Measurements from ENCODE around the gene FHL3.
A peak's percentile ranks its signal among the peaks of the same experiment; 100 is the strongest.
"Not testable (repeated sequence)": the region's sequence is repeated elsewhere in the genome, so short reads cannot be mapped to it uniquely, and the experiment has no call there.

Gene FHL3

DNA sequence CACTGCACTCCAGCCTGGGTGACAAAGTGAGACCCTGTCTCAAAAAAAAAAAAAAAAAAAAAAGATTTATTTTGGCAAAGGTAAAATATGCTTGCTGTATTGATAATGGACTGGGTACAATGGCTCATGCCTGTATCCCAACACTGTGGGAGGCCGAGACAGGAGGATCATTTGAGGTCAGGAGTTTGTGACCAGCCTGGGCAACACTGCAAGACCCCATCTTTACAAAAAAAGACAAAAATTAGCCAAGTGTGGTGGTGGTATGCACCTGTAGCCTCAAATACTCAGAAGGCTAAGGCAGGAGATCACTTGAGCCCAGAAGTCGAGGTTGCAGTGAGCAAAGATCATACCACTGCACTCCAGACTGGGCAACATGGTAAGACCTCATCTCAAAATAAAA is 21.8 kb downstream of the FHL3 start:
- DNase-seq = no peak

DNA sequence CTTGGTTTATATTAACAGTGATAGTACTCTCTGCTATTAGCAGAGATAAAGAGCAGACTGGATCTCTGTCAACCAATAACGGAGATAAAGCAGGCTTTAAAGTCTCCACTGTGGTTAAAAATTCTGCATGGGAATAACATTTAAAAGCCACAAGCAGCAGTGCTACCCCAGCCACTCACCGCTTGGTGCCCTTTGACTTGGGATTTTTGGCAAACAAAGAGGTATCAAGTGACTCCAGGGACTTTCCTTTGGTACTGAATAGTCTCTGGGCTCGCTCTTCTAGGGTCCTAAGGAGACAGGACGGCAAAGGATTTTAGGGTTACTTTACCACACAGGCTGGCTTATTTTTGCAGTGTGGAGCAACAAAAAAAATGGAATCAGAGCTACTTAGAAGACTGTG is 26.8 kb downstream of the FHL3 start:
- DNase-seq = no peak

DNA sequence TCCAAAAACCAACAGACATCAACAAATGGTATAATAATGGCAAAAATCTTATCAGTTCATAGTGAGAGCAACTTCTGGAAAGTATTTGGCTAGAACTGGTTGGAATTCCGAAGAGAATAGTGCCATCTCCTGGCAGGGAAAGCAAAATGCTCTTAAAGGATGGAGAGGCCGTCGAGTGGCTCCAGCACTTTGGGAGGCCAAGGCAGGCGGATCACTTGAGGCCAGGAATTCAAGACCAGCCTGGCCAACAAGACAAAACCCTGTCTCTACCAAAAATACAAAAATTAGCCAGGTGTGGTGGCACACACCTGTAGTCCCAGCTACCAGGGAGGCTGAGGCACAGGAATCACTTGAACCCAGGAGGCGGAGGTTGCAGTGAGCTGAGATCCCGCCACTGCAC is 30.2 kb downstream of the FHL3 start:
- peak; percentile 59 for DNase-seq

DNA sequence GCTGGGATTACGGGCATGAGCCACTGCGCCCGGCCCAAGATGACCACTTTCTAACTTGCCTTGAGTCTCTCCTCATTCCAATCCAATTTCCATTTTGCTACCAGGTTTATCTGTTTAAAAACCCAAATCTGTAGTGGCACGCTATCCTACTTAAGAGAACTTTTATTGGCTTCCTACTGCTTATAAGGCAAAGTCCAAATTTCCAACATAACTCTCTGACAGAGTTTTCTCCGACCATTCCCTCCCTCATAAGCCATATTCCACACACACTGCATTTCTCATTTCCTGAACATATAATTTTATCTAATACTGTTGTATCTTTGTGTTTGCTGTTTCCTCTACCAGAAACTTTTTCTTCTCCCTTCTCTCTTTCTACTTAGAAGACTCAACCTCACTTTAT is 30.7 kb downstream of the FHL3 start:
- DNase-seq = no peak

DNA sequence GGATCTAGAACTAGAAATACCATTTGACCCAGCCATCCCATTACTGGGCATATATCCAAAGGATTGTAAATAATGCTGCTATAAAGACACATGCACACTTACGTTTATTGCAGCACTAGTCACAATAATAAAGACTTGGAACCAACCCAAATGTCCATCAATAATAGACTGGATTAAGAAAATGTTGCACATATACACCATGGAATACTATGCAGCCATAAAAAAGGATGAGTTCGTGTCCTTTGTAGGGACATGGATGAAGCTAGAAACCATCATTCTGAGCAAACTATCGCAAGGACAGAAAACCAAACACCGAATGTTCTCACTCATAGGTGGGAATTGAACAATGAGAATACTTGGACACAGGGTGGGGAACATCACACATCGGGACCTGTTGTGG is 31.6 kb downstream of the FHL3 start:
- DNase-seq = not testable (repeated sequence)

DNA sequence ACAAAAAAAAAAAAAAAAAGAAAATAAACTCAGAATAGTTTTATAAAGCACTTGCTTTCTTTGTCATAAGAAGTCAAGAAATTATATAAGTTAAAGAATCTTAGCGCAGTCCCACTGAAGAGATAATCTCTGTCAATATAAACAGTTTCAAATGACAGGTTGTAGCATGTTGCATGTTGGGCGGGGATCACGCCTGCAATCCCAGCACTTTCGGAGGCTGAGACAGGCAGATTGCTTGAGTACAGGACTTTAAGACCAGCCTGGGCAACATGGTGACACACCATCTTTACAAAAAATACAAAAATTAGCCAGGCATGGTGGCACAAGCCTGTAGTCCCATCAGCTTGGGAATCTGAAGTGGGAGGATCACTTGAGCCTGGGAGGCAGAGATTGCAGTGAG is 40.0 kb downstream of the FHL3 start:
- no peak for DNase-seq

DNA sequence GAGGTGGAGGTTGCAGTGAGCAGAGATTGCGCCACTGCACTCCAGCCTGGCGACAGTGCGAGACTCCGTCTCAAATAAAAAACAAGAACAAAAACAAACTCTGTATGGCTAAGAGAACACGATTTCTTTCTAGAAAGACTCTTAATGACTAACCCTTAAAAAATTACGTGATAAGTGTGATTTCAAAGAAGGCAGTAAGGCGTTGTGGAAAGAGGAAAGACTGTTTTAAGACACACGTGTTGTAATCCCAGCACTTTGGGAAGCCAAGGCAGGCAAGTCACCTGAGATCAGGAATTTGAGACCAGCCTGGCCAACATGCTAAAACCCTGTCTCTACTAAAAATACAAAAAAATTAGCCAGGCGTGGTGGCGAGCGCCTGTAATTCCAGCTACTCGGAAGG is 41.2 kb downstream of the FHL3 start:
- not testable (repeated sequence) for DNase-seq

DNA sequence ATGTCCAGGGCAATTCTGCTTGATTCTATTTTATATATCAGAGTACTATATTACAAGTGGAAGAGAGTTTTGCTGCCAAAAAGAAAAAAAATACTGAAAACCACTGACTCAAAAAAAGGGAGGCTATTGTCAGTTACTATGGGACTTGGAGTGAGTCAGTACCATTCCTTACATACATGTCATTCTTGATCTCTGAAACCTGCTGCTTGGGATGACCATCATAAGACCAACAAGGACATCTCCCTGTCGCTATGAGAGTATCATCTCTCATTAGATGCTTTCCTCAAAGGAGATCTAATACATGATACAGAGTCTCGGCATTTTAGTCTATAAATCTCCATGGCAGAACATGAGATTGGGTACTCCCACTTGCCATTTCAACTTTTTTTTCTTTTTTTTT is 46.6 kb downstream of the FHL3 start:
- peak; percentile 91 for DNase-seq

DNA sequence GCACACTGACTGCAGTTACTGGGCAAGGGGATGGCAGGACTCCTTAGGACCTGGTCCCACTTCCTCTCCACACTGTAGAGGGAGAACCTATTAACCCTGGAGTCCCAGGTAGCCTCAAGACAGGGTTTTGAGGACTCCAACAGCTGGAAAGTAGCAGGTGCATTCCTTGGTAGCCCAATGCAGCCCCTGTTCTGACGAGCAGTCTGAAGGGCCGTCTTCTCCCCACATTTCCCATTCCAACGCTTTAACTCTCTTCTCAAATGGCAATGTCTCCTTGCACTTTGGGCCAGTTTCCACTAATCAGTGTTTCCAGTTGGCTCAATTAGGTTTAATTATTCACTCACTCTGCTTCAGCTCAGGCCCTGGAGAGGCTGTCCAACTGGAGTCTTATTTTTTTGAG is 49.6 kb downstream of the FHL3 start:
- no peak for DNase-seq

DNA sequence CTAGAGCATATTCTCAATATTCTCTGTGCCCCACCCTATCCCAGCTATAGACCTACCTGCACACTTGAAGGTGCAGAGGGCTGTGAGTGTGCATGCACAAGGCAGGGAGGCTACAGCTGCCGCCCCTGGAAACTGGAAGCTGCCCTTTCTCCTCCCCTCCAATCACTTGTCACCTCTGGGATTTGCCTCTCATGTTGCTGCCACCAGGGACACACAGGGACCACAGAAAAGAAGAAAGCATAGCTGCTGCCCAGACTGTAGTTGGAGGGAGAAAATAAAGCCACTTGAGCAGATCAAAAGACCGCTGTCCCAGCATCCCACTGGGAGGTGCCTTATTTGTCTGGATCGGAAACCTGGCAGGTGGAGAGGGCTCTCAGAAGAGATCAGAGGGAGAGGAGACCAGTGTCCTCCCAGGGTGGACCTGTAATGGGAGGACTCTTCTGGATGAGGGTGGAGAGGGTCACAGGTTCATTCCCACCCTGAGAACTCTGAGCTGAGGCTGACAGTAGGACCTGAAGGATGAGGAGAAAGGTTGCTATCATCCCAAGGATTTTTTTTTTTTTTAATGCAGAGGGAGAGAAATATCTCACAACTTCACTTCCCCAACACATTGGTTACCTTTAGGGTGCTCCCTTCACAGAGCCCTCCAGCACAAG is 50.9 kb downstream of the FHL3 start:
- no peak for DNase-seq

DNA sequence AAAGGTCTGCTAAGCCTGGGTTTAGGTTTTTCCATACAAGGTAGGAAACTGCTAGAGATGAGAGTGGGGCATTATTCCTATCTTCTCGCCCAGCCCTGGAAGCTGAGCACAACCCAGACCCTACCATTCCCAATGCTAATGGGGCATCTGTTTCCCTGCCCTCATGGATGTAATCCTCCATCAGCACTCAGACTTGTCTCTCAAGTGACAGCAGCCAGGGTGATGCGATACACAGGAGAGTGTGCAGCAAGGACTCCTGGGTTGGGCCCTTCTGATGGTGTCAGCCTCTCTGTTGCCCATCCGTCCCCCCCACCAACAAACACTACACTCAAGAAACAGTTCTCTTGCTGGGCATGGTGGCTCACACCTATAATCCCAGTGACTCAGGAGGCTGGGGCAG is 52.6 kb downstream of the FHL3 start:
- DNase-seq = no peak

DNA sequence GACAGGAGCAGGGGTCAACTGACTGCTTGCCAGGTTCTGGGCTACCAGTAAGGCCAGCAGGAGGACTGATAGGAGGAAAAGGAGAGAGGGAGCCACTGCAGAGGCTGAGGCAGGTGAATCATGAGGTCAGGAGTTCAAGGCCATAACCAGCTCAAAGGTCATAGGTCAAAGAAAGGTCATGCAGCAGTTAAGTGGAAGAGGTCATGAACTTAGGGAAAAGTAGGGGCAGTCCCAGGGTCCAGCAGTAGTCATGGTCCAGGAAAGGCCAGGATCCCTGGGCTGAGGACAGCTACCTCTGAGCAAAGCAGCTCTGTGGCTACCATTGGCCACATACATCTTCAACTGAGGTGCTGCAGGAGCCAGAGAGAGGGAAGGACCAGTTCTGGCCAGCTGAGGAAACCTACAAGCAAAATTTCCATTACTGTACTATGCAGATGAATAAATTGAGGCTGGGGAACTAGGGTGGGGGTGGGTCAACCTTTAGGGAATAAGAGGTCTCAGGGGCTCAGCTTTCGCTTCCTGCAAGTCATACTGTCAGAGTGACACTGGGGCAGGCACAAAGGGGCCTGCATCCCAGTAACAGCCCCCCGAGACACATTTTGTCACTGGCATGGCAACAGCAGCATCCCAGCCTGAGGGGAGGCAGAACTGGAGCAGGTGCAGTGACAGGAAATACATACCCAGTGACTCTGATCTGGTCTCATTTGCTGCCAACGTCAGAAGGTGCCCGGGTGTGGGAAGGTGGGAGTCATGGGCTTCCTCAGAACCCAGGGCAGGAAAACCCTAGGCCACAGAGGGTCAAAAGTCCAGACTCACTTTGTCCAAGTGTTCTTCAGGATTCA is 53.3 kb downstream of the FHL3 start:
- no peak for DNase-seq

DNA sequence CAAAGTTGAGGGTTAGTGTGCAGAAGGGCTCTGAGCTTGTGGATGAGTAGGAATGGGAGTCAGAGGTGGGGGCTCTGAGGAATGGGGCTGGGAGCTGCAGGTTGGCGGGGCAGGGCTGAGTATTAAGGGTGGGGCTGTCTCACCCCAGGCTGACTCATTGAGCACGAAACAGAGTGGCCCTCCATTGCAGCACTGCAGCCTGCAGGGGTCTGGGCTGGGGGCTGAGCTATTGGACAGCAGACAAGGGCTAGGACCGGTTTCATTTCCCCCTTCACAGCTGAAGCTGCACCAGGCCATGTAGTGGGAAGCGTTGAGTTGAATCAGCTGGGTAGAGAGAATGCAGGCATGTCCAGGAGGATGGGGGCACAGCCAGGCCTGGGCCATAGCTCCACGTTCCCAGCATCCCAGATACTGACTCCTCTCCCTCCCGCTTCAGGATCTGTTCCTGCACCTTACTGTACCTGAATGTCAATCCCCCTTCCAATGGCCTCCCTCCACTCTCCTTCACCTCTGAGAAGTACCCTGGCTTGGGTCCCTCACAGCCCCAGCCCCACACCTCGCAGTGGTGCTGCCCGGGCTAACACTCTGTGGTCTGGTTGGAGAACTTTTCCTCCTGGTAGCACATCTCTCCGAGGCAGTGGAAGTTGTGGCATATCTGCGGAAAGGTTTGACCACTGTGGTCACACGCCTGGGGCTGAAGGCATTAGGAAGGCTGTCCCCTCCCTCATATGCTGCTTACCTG is 54.1 kb downstream of the FHL3 start:
- no peak for DNase-seq

DNA sequence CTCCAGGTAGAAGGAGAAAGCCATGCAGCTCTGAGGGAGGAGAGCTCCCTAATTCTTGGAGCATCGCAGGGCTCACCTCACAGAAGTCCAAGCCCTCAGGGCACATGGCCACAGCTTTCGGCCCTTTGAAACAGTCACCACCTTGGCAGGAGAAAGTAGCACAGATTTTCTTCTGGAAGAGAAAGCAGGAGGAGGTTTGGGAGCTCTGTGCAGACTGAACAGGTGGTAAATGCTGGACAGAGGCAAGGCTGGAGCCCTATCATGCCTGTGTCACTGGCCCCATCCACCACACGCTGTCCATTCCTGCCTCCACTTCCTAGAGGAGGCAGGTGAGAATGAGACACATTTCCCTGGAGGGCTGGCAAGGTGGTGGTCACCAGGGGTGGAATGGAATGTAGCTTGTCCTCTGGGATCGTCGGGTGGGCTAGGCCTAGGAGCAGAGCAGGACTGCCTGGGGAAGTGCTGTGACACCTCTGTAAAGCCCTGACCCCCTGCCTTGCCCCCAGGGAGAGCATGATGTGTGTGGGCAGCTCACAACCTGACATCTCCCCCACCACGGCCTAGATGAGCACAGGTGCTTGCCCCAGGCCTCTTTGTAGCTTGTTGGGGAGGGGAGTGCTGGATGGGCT is 55.7 kb downstream of the FHL3 start:
- no peak for DNase-seq

DNA sequence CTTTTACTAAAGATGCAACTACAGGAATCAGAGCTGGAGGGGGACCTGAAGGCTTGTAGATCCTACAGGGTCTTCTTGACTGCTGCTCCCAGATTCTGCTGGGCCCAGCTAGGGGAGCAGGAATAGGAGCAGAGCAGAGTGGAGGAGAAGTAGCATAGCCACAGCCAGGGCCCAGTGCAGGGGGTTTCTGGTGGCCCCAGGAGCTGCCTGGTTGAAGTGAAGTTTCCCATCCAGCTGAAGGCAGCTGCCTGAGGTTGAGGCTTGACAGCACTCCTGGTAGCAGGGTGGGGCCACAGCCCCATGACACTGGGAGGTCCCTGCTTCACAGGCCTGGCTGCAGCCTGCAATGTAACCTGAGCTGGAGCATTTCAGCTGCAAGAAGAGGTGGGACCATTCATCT is 56.5 kb downstream of the FHL3 start:
- DNase-seq = no peak

DNA sequence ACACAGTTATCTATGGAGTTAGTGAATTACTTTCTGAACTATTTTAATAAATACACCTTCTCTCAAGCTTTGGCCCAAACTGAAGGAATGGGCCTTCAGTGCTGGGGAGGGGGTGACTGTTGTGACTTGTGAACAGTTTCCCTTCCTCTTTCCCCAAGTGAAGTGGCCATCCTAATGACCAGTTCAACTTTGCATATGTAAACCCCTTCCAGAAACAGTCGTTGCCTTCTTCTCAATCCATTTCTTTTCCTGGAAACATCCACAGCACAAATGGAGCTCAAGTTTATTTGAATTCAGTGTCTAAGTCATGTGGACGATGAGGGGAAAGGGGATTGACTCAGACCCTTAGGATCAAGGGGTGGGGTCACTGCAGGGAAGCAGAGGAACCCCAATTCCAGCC is 57.1 kb downstream of the FHL3 start:
- no peak for DNase-seq

DNA sequence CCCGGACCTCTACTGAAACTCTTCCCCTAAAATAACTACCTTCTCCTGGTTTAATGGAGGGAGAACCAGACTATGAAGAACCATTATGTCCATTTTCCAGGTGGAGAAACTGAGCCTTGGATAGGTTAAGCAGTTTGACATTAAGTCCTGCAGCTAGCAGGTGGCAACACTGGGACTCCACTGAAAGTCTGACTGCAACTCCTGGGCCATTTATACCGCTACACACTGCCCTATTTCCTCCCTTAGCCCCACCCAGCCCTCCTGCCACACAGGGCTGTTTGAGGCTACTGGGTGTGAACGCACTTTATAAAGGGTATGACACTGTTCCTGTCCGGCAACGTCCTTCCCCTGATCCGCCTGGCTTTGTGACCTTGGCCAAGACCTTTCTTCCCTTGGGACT is 58.0 kb downstream of the FHL3 start:
- DNase-seq = no peak

Data from HCEC 1CT (cell line).